Testis (tissue), 3 donors: Measurements from ENCODE around the gene MISP3. TPM values are rescaled to one million over a fixed set of nuclear protein-coding genes. Genes with fewer than 3 reads are reported as not detected.
A peak's percentile ranks its signal among the peaks of the same experiment; 100 is the strongest.

ENCODE experiments used
- DNase-seq: peaks from one replicate; pipeline ENCODE4 v3.0.0-alpha.2; 2019
- H3K27ac ChIP-seq, 2 donors: fragments of 200-600 bp; sonication (generic); one replicate each; pipeline ENCODE4 v1.5.1; 2019
- H3K27me3 ChIP-seq: fragments of 200-600 bp; sonication (generic); one replicate; pipeline ENCODE4 v1.5.1; 2019
- H3K36me3 ChIP-seq: fragments of 200-600 bp; sonication (generic); one replicate; pipeline ENCODE4 v1.5.1; 2017; ENCODE audit warnings: low read depth; ENCODE audit errors: missing control alignments
- H3K4me1 ChIP-seq: fragments of 200-600 bp; sonication (generic); one replicate; pipeline ENCODE4 v1.5.1; 2019
- H3K4me3 ChIP-seq, 2 donors: fragments of 200-600 bp; sonication (generic); one replicate each; pipeline ENCODE4 v1.5.1; 2017 to 2019
- H3K9me3 ChIP-seq: fragments of 200-600 bp; sonication (generic); one replicate; pipeline ENCODE4 v1.5.1; 2017
- POLR2A ChIP-seq: fragments of 450-650 bp; IDR thresholded peaks from one replicate; pipeline ENCODE4 v1.6.1; 2017; ENCODE audit warnings: antibody characterized with exemption, mild to moderate bottlenecking, moderate library complexity
- WGBS, 2 donors: methylation state at CpG; one replicate each; pipeline ENCODE4 v1.1.5; 2018; 5-methylcytosine and 5-hydroxymethylcytosine counted together
- intact Hi-C: fragments of 100-400 bp; cut with DNase I; formaldehyde crosslinking; loops from one replicate; pipeline ENCODE4 v1.15.1; 2023; ENCODE audit warnings: low total_unique reads
- polyA plus RNA-seq: library from polyadenylated mRNA; stranded (reverse); fragments of 350-450 nt; fragmentation: Illumina TruSeq; extraction: RNeasy Lipid Tissue Mini Kit (QIAGEN cat#74804); gene quantifications from one replicate; pipeline ENCODE4 v1.2.3, GENCODE V29; 2014; ENCODE audit warnings: low read depth, low replicate concordance; ENCODE audit not compliant: insufficient read depth
- total RNA-seq, 2 donors: library from RNA; depleted of rRNA; stranded (reverse); fragments of >200 nt; gene quantifications; one replicate each; pipeline ENCODE4 v1.2.3, GENCODE V29; 2016
- TF ChIP-seq, protein P1 (sequence below), 3 experiments: fragments of 450-650 bp in 2 of 3; fragments of 200-600 bp in 1 of 3; sonication (generic) in 1 of 3; IDR thresholded peaks; one replicate each; pipeline ENCODE4 v1.5.1; 2016 to 2019; ENCODE audit warnings: antibody characterized with exemption in 3 of 3, mild to moderate bottlenecking in 2 of 3, moderate library complexity in 1 of 3

The MISP3 gene
- total and polyA plus RNA-seq, 3 donors from 2014 or later: 0.76 to 7.2 (median 4.2) TPM

DNA sequence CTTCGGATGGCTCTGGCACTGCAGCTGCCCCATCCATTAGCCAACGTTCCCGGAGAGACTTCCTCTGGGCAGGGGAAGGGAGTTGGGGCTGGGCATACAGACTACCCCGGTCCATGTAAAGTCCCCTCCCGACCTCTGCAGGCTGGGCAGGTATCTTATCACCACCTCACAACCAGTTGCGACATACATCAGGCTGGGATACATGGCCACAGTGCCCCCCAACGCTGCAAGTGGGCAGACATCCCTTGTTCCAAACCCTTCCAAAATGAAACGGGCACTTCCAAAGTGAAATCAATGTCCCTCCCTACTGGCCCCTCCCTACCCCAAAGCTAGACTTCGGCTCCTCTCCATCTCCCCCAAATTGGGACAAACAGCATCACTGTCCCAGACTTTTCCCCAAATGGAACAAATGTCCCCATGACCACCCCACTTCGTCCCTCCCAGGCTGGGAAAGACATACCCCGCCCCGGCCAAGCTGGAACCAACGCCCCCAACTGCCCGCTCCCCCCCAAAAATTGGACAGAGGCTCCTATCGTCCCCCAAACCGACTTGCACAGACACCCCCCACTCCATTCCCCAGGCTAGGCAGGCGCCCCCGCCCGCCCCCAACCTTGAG is 15.7 kb upstream of the MISP3 start:
- WGBS, 2 donors: 18 to 31% methylated on average over 8 to 14 of the region's 19 CpGs
- no peak for DNase-seq
- TF ChIP-seq POLR2A: no peak
- TF ChIP-seq, protein P1, sequence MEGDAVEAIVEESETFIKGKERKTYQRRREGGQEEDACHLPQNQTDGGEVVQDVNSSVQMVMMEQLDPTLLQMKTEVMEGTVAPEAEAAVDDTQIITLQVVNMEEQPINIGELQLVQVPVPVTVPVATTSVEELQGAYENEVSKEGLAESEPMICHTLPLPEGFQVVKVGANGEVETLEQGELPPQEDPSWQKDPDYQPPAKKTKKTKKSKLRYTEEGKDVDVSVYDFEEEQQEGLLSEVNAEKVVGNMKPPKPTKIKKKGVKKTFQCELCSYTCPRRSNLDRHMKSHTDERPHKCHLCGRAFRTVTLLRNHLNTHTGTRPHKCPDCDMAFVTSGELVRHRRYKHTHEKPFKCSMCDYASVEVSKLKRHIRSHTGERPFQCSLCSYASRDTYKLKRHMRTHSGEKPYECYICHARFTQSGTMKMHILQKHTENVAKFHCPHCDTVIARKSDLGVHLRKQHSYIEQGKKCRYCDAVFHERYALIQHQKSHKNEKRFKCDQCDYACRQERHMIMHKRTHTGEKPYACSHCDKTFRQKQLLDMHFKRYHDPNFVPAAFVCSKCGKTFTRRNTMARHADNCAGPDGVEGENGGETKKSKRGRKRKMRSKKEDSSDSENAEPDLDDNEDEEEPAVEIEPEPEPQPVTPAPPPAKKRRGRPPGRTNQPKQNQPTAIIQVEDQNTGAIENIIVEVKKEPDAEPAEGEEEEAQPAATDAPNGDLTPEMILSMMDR (IDR thresholded peaks at IDR 0.05): no peak
- H3K4me1 ChIP-seq: peaks cover 11% of the 10 kb centered on the region
- peak overlapping the region; percentile 42 to 53 for H3K4me3 ChIP-seq
- H3K27me3 ChIP-seq: no peaks in the 10 kb centered on the region
- H3K36me3 ChIP-seq: no peaks in the 10 kb centered on the region
- intact Hi-C loops: no loop called here
- H3K9me3 ChIP-seq: no peaks in the 10 kb centered on the region
- H3K27ac ChIP-seq: peak overlapping the region in 1 of 2 donors; percentile 74

DNA sequence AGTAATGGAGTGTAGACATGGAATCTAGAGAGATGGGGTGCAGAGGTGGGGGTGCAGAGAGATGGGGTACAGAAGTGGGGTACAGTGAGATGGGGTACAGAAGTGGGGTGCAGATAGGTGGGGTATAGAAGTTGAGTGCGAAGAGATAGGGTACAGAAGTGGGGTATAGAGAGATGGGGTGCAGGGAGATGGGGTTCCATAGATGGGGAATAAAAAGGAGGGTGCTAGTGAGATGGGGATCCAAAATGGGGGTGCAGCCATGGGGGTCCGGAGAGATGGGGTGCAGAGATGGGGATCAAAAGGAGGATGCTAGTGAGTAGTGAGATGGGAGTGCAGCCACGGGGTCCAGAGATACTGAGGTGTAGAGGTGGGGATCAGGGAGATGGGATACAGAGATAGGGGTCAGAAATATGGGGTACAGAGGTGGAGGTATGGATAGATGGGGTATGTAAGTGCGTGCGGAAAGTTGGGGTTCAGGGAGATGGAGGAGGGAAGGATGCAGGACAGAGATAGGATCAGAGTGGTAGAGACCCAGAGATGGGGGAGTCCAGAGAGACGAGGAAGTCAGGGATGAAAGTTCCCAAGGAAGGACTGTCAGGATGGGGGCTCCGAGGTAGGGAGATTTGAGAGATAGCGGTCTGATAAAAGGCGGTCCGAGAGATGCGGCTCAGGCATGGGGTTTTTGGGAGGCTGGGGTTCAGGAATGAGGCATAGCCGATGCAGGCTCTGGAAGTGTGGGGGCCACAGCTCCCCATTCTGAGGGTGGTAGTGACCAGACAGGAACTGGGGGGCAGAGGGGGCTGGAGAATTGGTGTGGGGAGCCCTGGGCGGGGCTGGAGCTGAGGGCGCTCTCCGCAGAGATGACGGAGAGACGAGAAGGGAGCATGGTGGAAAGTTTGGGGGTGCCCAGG is 14.1 kb upstream of the MISP3 start:
- WGBS, 2 donors: 18 to 19% methylated on average over 17 of the region's 17 CpGs
- no peak for DNase-seq
- intact Hi-C loops: no loop called here
- Histone ChIP-seq H3K27ac (no peak overlapping the region), H3K4me1 (peaks cover 13% of the 10 kb centered on the region), H3K9me3 (no peaks in the 10 kb centered on the region), H3K27me3 (no peaks in the 10 kb centered on the region), H3K4me3 (no peak overlapping the region), H3K36me3 (no peaks in the 10 kb centered on the region)
- TF ChIP-seq POLR2A: no peak
- TF ChIP-seq, protein P1 (IDR thresholded peaks at IDR 0.05): no peak

DNA sequence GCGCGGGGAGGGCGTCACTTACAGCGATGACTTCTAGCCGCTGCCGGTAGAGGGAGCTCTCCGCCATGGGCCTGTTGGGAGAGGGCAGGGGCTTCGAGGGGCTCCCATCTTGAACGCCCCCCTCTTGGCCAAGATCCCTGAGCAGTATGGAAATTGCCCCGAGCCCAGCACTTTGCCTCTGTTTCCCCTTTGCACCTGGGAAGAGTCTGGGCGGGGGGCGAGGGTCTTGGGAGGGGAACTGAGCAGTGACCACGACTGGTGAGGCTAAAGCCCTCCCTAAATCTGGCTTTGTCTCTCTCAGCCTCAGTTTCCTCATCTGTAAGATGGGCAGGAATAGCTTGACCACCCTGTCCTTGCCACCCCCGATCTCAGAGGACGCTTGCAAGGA is 13.5 kb upstream of the MISP3 start:
- no peaks in the 10 kb centered on the region for H3K9me3 ChIP-seq
- H3K27me3 ChIP-seq: no peaks in the 10 kb centered on the region
- WGBS, 2 donors: 14 to 15% methylated on average over 12 to 15 of the region's 15 CpGs
- no peak for TF ChIP-seq POLR2A
- TF ChIP-seq, protein P1 (IDR thresholded peaks at IDR 0.05): peak in 1 of 3 experiments; percentile 53
- H3K36me3 ChIP-seq: no peaks in the 10 kb centered on the region
- H3K27ac ChIP-seq: no peak overlapping the region
- H3K4me3 ChIP-seq: no peak overlapping the region
- peak; percentile 39 for DNase-seq
- H3K4me1 ChIP-seq: peaks cover 13% of the 10 kb centered on the region
- intact Hi-C loops: no loop called here

DNA sequence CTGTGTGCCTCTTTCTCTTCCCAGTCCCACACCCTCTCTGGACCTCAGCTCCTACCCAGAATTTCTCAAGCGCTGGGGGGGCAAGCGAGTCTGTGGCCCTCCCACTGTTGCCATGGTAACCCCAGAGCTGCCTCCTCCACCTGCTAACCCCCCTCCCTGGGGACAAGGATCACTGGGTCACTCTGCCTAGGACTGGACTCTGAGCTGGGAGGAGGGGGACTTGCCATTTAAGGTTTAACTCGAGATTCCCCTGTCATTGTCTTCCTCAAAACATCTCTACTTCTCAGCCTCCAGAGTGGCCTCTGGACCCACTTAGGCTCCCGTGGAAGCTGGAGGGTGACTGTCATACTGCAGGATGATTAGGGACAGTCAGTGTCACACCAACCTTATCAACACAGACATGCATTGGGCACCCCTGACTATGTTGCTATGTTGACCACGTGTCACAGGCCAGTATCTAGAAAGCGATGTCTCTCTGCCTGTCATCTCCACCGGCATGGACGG is 12.9 kb upstream of the MISP3 start:
- intact Hi-C loops: no loop called here
- H3K9me3 ChIP-seq: no peaks in the 10 kb centered on the region
- no peak overlapping the region for H3K27ac ChIP-seq
- TF ChIP-seq, protein P1 (IDR thresholded peaks at IDR 0.05): no peak
- no peak for TF ChIP-seq POLR2A
- peaks cover 13% of the 10 kb centered on the region for H3K4me1 ChIP-seq
- no peaks in the 10 kb centered on the region for H3K36me3 ChIP-seq
- DNase-seq: no peak
- H3K27me3 ChIP-seq: no peaks in the 10 kb centered on the region
- 62 to 63% methylated on average over 8 of the region's 8 CpGs for WGBS, 2 donors
- no peak overlapping the region for H3K4me3 ChIP-seq
